HCT116 (cell line): ENCODE results near the gene ZNF254. TPM values are rescaled to one million over a fixed set of nuclear protein-coding genes. Genes with fewer than 3 reads are reported as not detected.

Experiments
- ATAC-seq: fragments of 200-7000 bp; cut with Tn5 transposase; 2 replicates; pipeline ENCODE4 v1.9.1; 2020; ENCODE audit warnings: mild to moderate bottlenecking, moderate library complexity
- Bru-seq: library from RNA; stranded (reverse); fragments of 400-500 nt; gene quantifications from one replicate; lab custom pipeline; 2021; lab: Mats Ljungman, UMichigan
- BruChase-seq, 2 experiments: library from RNA; stranded (reverse); fragments of 400-500 nt; gene quantifications; one replicate each; lab custom pipeline; 2021; lab: Mats Ljungman, UMichigan
- BruUV-seq: library from RNA; stranded (reverse); fragments of 400-500 nt; replicated peaks from 2 replicates; lab custom pipeline; 2021; lab: Mats Ljungman, UMichigan
- CTCF ChIA-PET: fragments of 300-600 bp; sonication (Branson Sonifier 250); formaldehyde crosslinking; loops from one replicate; lab custom pipeline; 2021; ENCODE audit warnings: antibody characterized with exemption; lab: Charles Lee
- POLR2A ChIA-PET: fragments of 300-600, 350-600 bp; sonication (Branson Sonifier 250); formaldehyde crosslinking; loops from one replicate; lab custom pipeline; 2021; ENCODE audit warnings: antibody characterized with exemption; lab: Charles Lee
- RAD21 ChIA-PET, 2 experiments: fragments of 300-600 bp; sonication (Branson Sonifier 250); formaldehyde crosslinking; loops; one replicate each; lab custom pipeline; 2023; ENCODE audit warnings: low total read pairs in 2 of 2; ENCODE audit not compliant: uncharacterized antibody in 2 of 2, unreplicated experiment in 2 of 2, low non-redundant PET in 1 of 2; lab: Charles Lee
- DNase-seq: peaks from one replicate; pipeline ENCODE4 v3.0.0-alpha.2; 2010; ENCODE audit warnings: low read depth, low spot score
- H2AFZ ChIP-seq: fragments of 200-600 bp; shearing (Covaris generic), sonication (generic); 2 replicates; pipeline ENCODE4 v1.6.1; 2017; ENCODE audit warnings: low read depth, mixed run types, mixed read lengths, antibody characterized with exemption, low read length; ENCODE audit not compliant: poor library complexity, severe bottlenecking
- H3K27ac ChIP-seq: 2 replicates; pipeline ENCODE4 v1.5.1; 2012; ENCODE audit warnings: low read depth, low read length
- H3K27me3 ChIP-seq: fragments of 200-600 bp; sonication (generic); 2 replicates; pipeline ENCODE4 v1.6.1; 2016; ENCODE audit warnings: mixed run types, low read length, mixed read lengths; ENCODE audit not compliant: insufficient read depth
- H3K36me3 ChIP-seq, 2 experiments: fragments of 200-500 bp in 1 of 2; fragments of 200-600 bp in 1 of 2; sonication (Bioruptor generic) in 1 of 2; sonication (generic) in 1 of 2; 2 replicates each; pipeline versions ENCODE4 v1.5.1 to v1.6.1; 2014 to 2016; ENCODE audit warnings: low read length in 2 of 2, inconsistent platforms in 1 of 2, mixed read lengths in 1 of 2, mixed run types in 1 of 2; ENCODE audit not compliant: insufficient read depth in 2 of 2, control insufficient read depth in 1 of 2
- H3K4me1 ChIP-seq, 2 experiments: fragments of 200-600 bp in 1 of 2; sonication (generic) in 1 of 2; 2 replicates each; pipeline versions ENCODE4 v1.5.1 to v1.6.1; 2012 to 2017; ENCODE audit warnings: low read length in 2 of 2, inconsistent platforms in 1 of 2, mild to moderate bottlenecking in 1 of 2, mixed read lengths in 1 of 2, mixed run types in 1 of 2, moderate library complexity in 1 of 2; ENCODE audit not compliant: insufficient read depth in 2 of 2, control insufficient read depth in 1 of 2
- H3K4me2 ChIP-seq: fragments of 200-600 bp; sonication (generic); 2 replicates; pipeline ENCODE4 v1.6.1; 2017; ENCODE audit warnings: mixed run types, low read length, mixed read lengths
- H3K4me3 ChIP-seq, 2 experiments: fragments of 200-600 bp in 1 of 2; sonication (generic) in 1 of 2; replicated peaks in 1 of 2; 2 replicates each; pipeline ENCODE4 v1.5.1; 2011 to 2016; ENCODE audit warnings: low read length in 2 of 2, control low read depth in 1 of 2, low read depth in 1 of 2, mild to moderate bottlenecking in 1 of 2, mixed read lengths in 1 of 2, mixed run types in 1 of 2
- H3K79me2 ChIP-seq: fragments of 200-600 bp; sonication (generic); 2 replicates; pipeline ENCODE4 v1.6.1; 2017; ENCODE audit warnings: mild to moderate bottlenecking, mixed run types, low read length, moderate library complexity, mixed read lengths; ENCODE audit not compliant: insufficient read depth
- H3K9ac ChIP-seq: fragments of 200-600 bp; sonication (generic); 2 replicates; pipeline ENCODE4 v1.6.1; 2016; ENCODE audit warnings: low read length, mixed read lengths
- H3K9me2 ChIP-seq: fragments of 200-600 bp; sonication (generic), shearing (Covaris generic); 2 replicates; pipeline ENCODE4 v1.6.1; 2017; ENCODE audit warnings: mixed run types, mild to moderate bottlenecking, moderate library complexity; ENCODE audit not compliant: insufficient read depth
- H3K9me3 ChIP-seq, 2 experiments: fragments of 200-500 bp in 1 of 2; fragments of 200-600 bp in 1 of 2; sonication (Bioruptor generic) in 1 of 2; sonication (generic) in 1 of 2; 2 replicates each; pipeline ENCODE4 v1.6.1; 2014 to 2017; ENCODE audit warnings: low read length in 2 of 2, mixed read lengths in 2 of 2, inconsistent platforms in 1 of 2, low read depth in 1 of 2, mild to moderate bottlenecking in 1 of 2, mixed run types in 1 of 2, moderate library complexity in 1 of 2; ENCODE audit not compliant: control insufficient read depth in 1 of 2, insufficient read depth in 1 of 2
- H4K20me1 ChIP-seq: fragments of 200-600 bp; sonication (generic), shearing (Covaris generic); 2 replicates; pipeline ENCODE4 v1.6.1; 2017; ENCODE audit warnings: mixed run types, mild to moderate bottlenecking, moderate library complexity; ENCODE audit not compliant: insufficient read depth
- ATF3 ChIP-seq: IDR thresholded peaks from 2 replicates; pipeline ENCODE4 v1.6.1; 2012
- CBX3 ChIP-seq: IDR thresholded peaks from 2 replicates; pipeline ENCODE4 v1.6.1; 2012; ENCODE audit warnings: low read depth
- CEBPB ChIP-seq: IDR thresholded peaks from 2 replicates; pipeline ENCODE4 v1.6.1; 2012; ENCODE audit warnings: low read depth
- CTCF ChIP-seq, 3 experiments: fragments of 200-600 bp in 1 of 3; sonication (generic) in 1 of 3; IDR thresholded peaks in 2 of 3; conservative IDR thresholded peaks in 1 of 3; 2 replicates each; pipeline ENCODE4 v1.5.1; 2012 to 2017; ENCODE audit warnings: low read depth in 2 of 3, low read length in 2 of 3, antibody characterized with exemption in 1 of 3, borderline replicate concordance in 1 of 3, control low read depth in 1 of 3, mild to moderate bottlenecking in 1 of 3, mixed read lengths in 1 of 3, mixed run types in 1 of 3, moderate library complexity in 1 of 3; ENCODE audit not compliant: insufficient read depth in 1 of 3
- EGR1 ChIP-seq: IDR thresholded peaks from 2 replicates; pipeline ENCODE4 v1.6.1; 2012; ENCODE audit warnings: low read depth
- ELF1 ChIP-seq: IDR thresholded peaks from 2 replicates; pipeline ENCODE4 v1.6.1; 2012; ENCODE audit warnings: low read depth, borderline replicate concordance
- EZH2 ChIP-seq: fragments of 200-600 bp; sonication (generic); IDR thresholded peaks from 2 replicates; pipeline ENCODE4 v1.6.1; 2017; ENCODE audit warnings: antibody characterized with exemption, mixed run types
- EZH2phosphoT487 ChIP-seq: fragments of 200-600 bp; IDR thresholded peaks from 2 replicates; pipeline ENCODE4 v1.6.1; 2018; ENCODE audit warnings: antibody characterized with exemption, borderline replicate concordance
- FOSL1 ChIP-seq: IDR thresholded peaks from 2 replicates; pipeline ENCODE4 v1.6.1; 2012; ENCODE audit warnings: low read depth
- POLR2AphosphoS5 ChIP-seq: IDR thresholded peaks from 2 replicates; pipeline ENCODE4 v1.6.1; 2011; ENCODE audit warnings: mild to moderate bottlenecking, low read depth, low read length, moderate library complexity
- SIN3A ChIP-seq: IDR thresholded peaks from 2 replicates; pipeline ENCODE4 v1.6.1; 2012; ENCODE audit warnings: low read depth
- SRF ChIP-seq: IDR thresholded peaks from 2 replicates; pipeline ENCODE4 v1.6.1; 2012; ENCODE audit warnings: low read depth
- TCF7L2 ChIP-seq: IDR thresholded peaks from 2 replicates; pipeline ENCODE4 v1.7.0; 2011; ENCODE audit warnings: borderline replicate concordance, inconsistent platforms; ENCODE audit not compliant: insufficient read depth, insufficient read length; ENCODE audit errors: extremely low read depth
- YY1 ChIP-seq: IDR thresholded peaks from 2 replicates; pipeline ENCODE4 v1.6.1; 2011; ENCODE audit warnings: low read length, low read depth, moderate library complexity, mild to moderate bottlenecking; ENCODE audit not compliant: insufficient replicate concordance; ENCODE audit errors: extremely low read depth
- ZBTB33 ChIP-seq: IDR thresholded peaks from 2 replicates; pipeline ENCODE4 v1.6.1; 2011; ENCODE audit warnings: mild to moderate bottlenecking, low read length, moderate library complexity; ENCODE audit not compliant: insufficient replicate concordance; ENCODE audit errors: extremely low read depth
- ZFX ChIP-seq: fragments of 450-650 bp; IDR thresholded peaks from 2 replicates; pipeline ENCODE4 v1.6.1; 2017
- ZNF274 ChIP-seq: fragments of 200-500 bp; sonication (Bioruptor generic); IDR thresholded peaks from 2 replicates; pipeline ENCODE4 v1.6.1; 2014; ENCODE audit warnings: mild to moderate bottlenecking, low read depth, low read length, inconsistent platforms
- intact Hi-C: fragments of 100-400 bp; cut with micrococcal nuclease; formaldehyde crosslinking; loops from 2 replicates; pipeline ENCODE4 v1.10.0; 2022
- long read RNA-seq: library from polyadenylated mRNA; unstranded; transcript quantifications from one replicate; pipeline ENCODE4 v2.0.0, GENCODE V29; 2021; ENCODE audit not compliant: unreplicated experiment
- polyA plus RNA-seq: library from polyadenylated mRNA; unstranded; fragments of >200 nt; gene quantifications from 2 replicates; pipeline ENCODE4 v1.2.1, GENCODE V29; 2012; ENCODE audit warnings: missing spikeins
- total RNA-seq: library from RNA; stranded (reverse); gene quantifications from one replicate; pipeline ENCODE4 v1.2.1, GENCODE V29; 2021; ENCODE audit not compliant: unreplicated experiment

ZNF254 gene
- total RNA-seq (2.5 TPM), Bru-seq, nascent RNA (percentile 53 among the genes with signal in this experiment), BruChase-seq, experiment 1, labeled RNA remaining after a 6-hour chase (percentile 45 among the genes with signal in this experiment), BruChase-seq, experiment 2, labeled RNA remaining after a 2-hour chase (percentile 53 among the genes with signal in this experiment)
- polyA plus RNA-seq = 0.37 and 0.49 TPM in 2 replicates
- long read RNA-seq, partial matches to known transcripts = 0 of 4 reads
- long read RNA-seq, other reads (novel, unspliced or antisense) = 4 of 4 reads

- DNase-seq (no peak), ATAC-seq (no peak)
- Histone ChIP-seq H4K20me1 (no peaks in the 10 kb centered on the region), H3K27ac (no peak within 1 kb of the TSS), H3K4me1 (no peaks in the 10 kb centered on the region), H3K79me2 (no peaks in the 10 kb centered on the region), H3K9me2 (no peaks in the 10 kb centered on the region), H3K4me2 (no peak within 1 kb of the TSS), H3K9me3 (peaks cover 0 to 9% of the 10 kb centered on the region in 2 experiments; a peak in 1 of 4 replicates), H3K36me3 (no peaks in the 10 kb centered on the region), H3K4me3 (no peak within 1 kb of the TSS), H3K9ac (no peak within 1 kb of the TSS), H3K27me3 (no peaks in the 10 kb centered on the region), H2AFZ (no peak within 1 kb of the TSS)
- TF ChIP-seq CEBPB = no peak
- no peak for TF ChIP-seq ZFX
- no peak for TF ChIP-seq EGR1
- TF ChIP-seq CTCF (IDR thresholded peaks at IDR 0.05 in 2 of 3, conservative IDR thresholded peaks at IDR 0.05 in 1 of 3; ENCODE audit: borderline replicate concordance in 1 of 3, insufficient read depth in 1 of 3, low read depth in 2 of 3, low read length in 2 of 3) = no peak
- no peak for TF ChIP-seq POLR2AphosphoS5
- TF ChIP-seq CBX3 = no peak
- TF ChIP-seq ATF3 = no peak
- no peak for TF ChIP-seq SRF
- no peak for TF ChIP-seq TCF7L2
- TF ChIP-seq EZH2 = no peak
- no peak for TF ChIP-seq FOSL1
- TF ChIP-seq ZBTB33 = no peak
- no peak for TF ChIP-seq EZH2phosphoT487
- no peak for TF ChIP-seq ZNF274
- no peak for TF ChIP-seq SIN3A
- TF ChIP-seq ELF1 = no peak
- no peak for TF ChIP-seq YY1
- CTCF ChIA-PET = no interaction called here
- RAD21 ChIA-PET = no interaction called here
- intact Hi-C loops = no loop called here
- POLR2A ChIA-PET = no interaction called here
- BruUV-seq = no TSS peak
Measured at GRCh38 chr19:24086974-24087595, at the start of gene ZNF254. TSS of gene ZNF254 (plus strand) at chr19:24087187. CDS start at chr19:24087308, 121 bp downstream.
